Measurements from ENCODE around the gene CNTNAP4.

The CNTNAP4 gene

DNA sequence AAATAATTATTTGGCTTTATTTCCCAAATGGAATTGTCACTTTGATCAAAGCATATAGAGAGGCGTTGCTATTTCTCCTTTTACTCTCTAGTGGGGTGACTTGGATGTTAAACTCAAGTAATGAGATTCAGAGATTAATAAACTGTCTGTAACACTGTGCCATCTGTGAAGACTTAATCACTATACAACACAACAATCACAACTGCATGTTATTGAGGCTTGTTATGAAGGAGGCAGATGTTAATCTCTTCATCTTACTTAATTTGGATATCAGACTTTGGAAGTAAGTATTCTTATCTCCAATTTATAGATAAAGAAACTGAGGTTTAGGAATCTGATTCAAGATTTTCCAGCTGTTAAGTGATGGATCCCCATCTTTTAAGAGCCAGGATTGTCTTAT is 132.5 kb downstream of the CNTNAP4 start:
- DNase-seq: no peak

DNA sequence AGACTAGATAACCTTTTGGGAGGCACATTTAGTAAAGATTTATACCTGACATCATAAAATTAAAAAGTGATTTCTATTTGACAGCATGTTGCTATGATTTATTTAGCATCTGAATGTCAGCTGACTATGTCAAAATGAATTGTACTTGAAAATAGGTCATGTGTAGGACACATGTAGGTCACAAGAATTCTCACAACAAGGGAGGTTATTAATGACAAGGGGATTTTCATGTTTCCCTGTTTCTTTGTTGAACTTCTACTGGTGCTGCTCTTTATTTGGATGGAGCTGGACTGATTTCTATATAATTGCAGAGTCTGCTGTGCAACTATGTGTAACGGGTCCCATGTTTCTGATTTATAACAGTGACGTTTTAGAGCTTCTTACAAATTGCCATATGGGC is 144.4 kb downstream of the CNTNAP4 start:
- DNase-seq: no peak

GRCh38 chr16:76428858-76429257 is 151.7 kb downstream of the CNTNAP4 start:
- no peak for DNase-seq

GRCh38 chr16:76441391-76441790 is 164.2 kb downstream of the CNTNAP4 start:
- no peak for DNase-seq

GRCh38 chr16:76441876-76442275 is 164.7 kb downstream of the CNTNAP4 start:
- DNase-seq: no peak

DNA sequence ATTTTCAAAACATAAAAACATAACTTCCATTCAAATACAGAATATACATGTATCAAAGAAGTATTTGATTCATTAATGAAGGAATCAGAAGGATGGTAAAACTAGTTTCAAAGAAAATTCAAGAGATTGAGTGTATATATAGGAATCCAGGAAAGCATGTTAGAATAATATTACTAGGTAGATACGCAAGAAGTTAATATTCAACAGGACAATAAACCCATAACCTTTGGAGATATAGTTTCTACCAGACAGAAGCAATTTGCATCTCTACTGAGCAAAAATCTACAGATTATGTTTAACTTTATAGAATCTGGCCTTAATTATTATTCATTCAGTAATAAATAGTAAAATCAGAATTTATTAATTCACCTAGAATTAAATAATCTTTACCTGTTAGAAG is 166.8 kb downstream of the CNTNAP4 start:
- DNase-seq: no peak

DNA sequence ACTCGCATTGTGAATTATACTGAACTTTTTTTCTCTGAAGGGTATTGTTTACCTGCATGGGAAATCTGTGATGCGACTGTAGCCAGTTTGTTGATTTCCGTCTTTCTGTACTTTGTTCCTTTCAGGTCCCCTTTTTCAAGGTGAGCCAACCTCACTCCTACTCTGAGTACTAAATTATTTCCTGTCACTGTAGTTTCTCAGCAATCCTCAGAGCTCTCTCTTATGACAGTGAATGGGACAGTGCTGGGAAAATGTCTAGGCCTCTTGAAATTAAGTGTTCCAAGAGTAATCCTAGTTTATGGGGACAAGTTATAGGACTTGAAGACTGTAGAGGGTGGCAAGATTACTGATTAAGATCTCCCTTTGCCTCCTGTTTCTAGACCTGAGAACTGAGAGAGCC is 167.6 kb downstream of the CNTNAP4 start:
- DNase-seq: no peak

DNA sequence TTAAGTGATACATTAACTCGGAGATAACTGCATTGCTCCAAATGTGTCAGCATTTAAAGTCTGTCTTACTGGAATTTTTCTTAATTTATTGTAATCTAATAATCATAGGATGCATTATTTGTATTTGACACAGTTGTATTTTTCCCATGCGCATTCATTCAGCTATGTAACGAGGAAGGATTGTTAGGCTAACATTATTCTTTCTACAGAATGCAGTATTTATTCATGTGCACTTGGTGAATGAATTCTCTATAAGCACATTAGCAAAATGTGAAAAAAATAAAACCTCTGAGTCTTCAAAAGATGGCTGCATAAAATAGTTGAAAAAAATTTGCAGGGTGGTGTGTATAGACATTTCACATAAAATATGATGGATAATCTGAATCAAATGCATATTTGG is 168.6 kb downstream of the CNTNAP4 start:
- DNase-seq: no peak

DNA sequence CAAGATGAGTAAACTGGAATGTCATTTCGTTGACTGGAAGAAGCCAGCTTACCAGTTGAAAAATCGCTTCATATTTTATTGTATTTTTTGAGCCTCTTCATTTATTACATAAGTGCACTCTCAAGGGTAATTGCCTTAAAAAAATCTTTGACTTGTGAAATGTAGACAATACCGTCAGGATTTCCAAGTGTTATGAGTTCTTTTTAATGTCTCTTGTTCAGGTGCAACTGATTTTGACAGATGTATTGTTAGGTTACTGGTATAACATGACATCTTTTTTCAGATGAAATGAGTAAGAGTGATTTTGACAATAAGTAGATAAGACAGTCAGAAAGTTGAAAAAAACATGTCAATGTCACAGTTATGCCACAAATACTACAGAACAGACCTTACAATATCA is 169.1 kb downstream of the CNTNAP4 start:
- no peak for DNase-seq

DNA sequence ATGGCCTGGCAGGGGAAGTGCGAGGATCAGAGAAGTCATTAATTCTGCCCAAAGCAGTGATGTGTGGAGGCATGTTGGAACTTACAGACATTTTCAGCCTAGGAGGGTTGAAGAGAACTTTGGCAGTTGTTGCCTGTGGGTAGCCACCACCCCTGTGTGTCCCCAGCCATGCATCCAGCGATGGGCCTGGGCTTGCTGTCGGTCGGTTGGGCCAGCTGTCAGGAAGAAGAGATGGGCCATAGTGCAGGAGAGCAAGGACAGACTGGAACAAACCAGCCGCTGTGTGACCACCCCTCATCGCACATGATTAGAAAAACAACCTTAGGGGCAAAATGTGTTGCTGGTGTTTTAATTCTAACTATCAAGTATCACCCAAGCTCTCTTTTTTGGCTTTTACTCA is 173.7 kb downstream of the CNTNAP4 start:
- no peak for DNase-seq

GRCh38 chr16:76455257-76455656 is 178.1 kb downstream of the CNTNAP4 start:
- no peak for DNase-seq

- DNase-seq: no peak
Measured at GRCh38 chr16:76456016-76456415, 178.8 kb downstream of the CNTNAP4 start.

DNA sequence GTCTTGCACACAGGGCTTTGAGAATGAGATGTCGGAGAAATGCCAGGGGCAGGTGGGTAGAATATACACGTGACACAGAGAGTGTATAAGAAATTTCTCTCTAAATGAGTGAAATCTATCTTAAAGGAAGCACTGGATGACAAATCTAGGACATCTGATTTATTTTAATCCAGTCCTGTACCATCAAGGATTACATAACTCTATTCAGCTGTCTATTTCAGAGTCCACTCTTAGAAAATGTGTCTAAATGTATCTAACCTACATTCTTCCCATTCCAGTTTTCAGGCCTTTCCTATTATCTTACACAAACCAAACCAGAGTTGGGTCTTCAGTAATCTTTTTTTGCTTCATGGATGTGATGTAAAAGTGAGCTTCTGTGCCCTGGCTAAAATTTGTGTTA is 181.9 kb downstream of the CNTNAP4 start:
- DNase-seq: no peak

DNA sequence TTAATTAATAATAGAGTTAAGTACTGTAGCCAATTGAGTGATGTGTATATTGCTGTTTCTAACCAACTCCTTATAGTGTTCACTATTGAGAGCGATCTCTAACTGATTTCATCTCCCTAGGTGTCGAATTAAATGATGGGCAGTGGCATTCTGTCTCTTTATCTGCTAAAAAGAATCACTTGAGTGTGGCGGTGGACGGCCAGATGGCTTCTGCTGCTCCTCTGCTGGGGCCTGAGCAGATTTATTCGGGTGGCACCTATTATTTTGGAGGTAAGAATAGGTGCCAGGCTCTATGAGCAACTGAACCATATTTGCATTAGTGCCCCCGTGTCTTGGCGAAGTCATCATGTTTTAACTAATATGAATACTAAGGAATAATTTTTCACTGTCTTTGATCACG is 184.6 kb downstream of the CNTNAP4 start:
- peak in 1 of 2 experiments; percentile 35 for DNase-seq

- DNase-seq: no peak
Measured at GRCh38 chr16:76464955-76465620, 187.9 kb downstream of the CNTNAP4 start.

- DNase-seq: no peak
Measured at GRCh38 chr16:76466871-76467270, 189.7 kb downstream of the CNTNAP4 start.

DNA sequence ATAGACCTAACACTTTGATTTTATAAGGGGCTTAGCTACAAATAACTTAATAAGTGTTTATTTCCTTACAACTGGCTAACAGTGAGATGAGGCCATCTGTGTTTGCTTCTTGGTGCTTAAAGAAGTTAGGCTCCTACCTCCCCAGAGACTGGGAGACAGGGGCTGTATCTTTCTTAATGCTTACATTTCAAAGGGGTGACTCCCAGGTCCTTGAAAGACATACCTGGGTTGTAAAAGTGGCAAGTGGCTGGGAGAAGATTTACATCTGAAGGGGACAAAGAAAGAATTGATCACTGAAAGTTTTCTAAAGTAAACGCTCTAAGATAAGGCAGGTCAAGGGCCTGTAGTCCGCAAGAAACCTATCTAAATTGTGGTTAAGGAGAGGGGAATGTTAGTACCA is 196.8 kb downstream of the CNTNAP4 start:
- DNase-seq: no peak

DNA sequence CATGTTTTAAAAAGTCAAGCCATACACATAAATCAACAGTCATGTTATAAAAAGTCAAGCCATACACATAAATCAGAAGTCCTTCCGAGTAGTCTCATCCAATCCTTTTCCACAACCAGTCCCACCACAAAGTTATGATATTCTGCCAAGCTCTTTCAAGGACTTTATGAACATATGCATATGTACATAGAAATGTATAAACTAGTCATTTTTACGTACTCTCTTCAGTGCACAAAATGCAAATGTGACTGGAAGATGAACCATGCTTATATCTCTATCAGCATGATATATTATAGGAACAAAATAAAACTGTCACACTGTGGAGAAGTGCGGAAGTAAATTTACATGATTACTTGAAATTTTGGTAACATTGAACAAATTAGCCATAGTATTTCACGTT is 200.9 kb downstream of the CNTNAP4 start:
- no peak for DNase-seq

- no peak for DNase-seq
Measured at GRCh38 chr16:76483307-76483909, 206.2 kb downstream of the CNTNAP4 start.

GRCh38 chr16:76484020-76484419 is 206.8 kb downstream of the CNTNAP4 start:
- DNase-seq: no peak

GRCh38 chr16:76486740-76487139 is 209.5 kb downstream of the CNTNAP4 start:
- DNase-seq: no peak

DNA sequence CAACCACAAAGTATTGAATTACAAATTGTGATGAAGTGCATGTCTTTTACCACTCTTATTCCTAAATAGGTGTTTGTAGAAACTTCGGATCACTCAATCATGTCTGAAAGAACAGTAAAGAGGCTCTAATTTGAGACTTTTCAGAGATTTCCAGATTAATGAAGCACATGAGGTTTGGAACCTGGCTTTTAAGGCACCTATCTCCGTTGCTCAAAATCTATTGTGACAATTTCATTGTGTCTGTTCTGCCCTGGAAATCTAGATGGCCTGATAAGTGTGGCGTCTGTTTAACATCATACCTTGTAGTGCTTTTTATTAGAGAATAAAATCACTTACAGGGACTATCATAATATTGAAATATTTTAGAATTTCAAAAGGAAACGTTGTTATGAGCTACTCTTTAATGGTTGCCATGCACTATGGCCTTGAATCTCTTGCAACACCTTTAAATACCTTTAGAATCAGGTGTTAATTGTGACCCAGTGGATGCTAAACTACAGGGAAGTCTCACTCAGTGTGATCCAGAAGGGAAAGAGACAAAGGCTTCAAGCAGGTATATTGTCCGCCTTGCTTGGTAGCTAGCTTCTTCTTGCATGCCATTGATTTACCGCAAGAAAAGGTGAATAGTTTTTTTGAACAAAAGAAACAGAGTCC is 210.3 kb downstream of the CNTNAP4 start:
- DNase-seq: no peak

DNA sequence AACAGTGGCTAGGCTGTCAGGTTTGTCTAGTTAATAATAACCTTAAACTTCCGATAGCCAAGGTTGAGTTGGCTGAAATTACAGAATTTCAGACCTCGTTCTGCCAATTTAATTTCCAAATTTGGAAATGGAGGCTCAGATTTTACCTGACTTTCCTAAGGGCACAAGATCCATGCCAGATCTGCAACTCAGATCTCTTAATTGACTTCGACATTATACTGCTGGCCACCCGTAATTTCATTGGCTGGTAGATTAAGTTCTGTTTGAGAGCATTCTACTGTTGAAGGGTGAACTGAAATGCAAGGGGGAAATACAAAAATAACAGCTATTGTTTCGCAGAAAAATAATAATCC is 210.8 kb downstream of the CNTNAP4 start:
- DNase-seq: no peak

GRCh38 chr16:76490036-76490639 is 212.9 kb downstream of the CNTNAP4 start:
- DNase-seq: no peak

Data from cerebellar nuclear complex (tissue), 1 donor.